Mucosa of descending colon (tissue), 3 donors: ENCODE measurements around the gene CECR2. TPM values are rescaled to one million over a fixed set of nuclear protein-coding genes. Genes with fewer than 3 reads are reported as not detected.

Experiments used
- ATAC-seq: fragments of 200-7000 bp; cut with Tn5 transposase; one replicate; pipeline ENCODE4 v1.9.1; 2020; ENCODE audit warnings: mild to moderate bottlenecking, moderate library complexity
- DNase-seq, 3 donors: peaks; one replicate each; pipeline ENCODE4 v3.0.0-alpha.2; 2020
- H3K36me3 ChIP-seq: fragments of 200-600 bp; one replicate; pipeline ENCODE4 v1.8.0; 2021; ENCODE audit warnings: low read depth, mild to moderate bottlenecking
- H3K4me1 ChIP-seq: fragments of 200-600 bp; one replicate; pipeline ENCODE4 v1.8.0; 2021; ENCODE audit warnings: low read depth, mild to moderate bottlenecking
- H3K4me3 ChIP-seq: fragments of 200-600 bp; one replicate; pipeline ENCODE4 v1.8.0; 2021; ENCODE audit warnings: mild to moderate bottlenecking
- H3K9me3 ChIP-seq: fragments of 200-600 bp; one replicate; pipeline ENCODE4 v1.8.0; 2021; ENCODE audit warnings: mild to moderate bottlenecking
- intact Hi-C, 2 donors: fragments of 100-400 bp; cut with DNase I in 1 of 2; cut with micrococcal nuclease in 1 of 2; formaldehyde crosslinking; loops; one replicate each; pipeline versions ENCODE4 v1.11.0 to v1.11.1; 2022; cut with DNase I, micrococcal nuclease
- total RNA-seq, 3 donors: library from RNA; stranded (reverse); fragmentation: NEBNext Ultra II Directional in 2 of 3; extraction: Animal tissue kit (Norgen Biotek cat#: 25700) in 2 of 3; gene quantifications; one replicate each; pipeline versions ENCODE4 v1.2.1 to v1.2.4, GENCODE V29; 2021 to 2023
- TF ChIP-seq, protein P1 (sequence below): fragments of 200-600 bp; IDR thresholded peaks from one replicate; pipeline ENCODE4 v1.8.0; 2022; ENCODE audit warnings: antibody characterized with exemption, mild to moderate bottlenecking
- donor health status: DM: no; HTN: no; CAD: no; lungs with moderate emphysema.
- donor health status: DM: no; HTN: no; CAD: no.
- donor health status: DM: no; HTN: yes; CAD: no.

CECR2 gene
- total RNA-seq, 3 donors from 2014 or later = 0.27 to 1.4 (median 0.29) TPM

DNA sequence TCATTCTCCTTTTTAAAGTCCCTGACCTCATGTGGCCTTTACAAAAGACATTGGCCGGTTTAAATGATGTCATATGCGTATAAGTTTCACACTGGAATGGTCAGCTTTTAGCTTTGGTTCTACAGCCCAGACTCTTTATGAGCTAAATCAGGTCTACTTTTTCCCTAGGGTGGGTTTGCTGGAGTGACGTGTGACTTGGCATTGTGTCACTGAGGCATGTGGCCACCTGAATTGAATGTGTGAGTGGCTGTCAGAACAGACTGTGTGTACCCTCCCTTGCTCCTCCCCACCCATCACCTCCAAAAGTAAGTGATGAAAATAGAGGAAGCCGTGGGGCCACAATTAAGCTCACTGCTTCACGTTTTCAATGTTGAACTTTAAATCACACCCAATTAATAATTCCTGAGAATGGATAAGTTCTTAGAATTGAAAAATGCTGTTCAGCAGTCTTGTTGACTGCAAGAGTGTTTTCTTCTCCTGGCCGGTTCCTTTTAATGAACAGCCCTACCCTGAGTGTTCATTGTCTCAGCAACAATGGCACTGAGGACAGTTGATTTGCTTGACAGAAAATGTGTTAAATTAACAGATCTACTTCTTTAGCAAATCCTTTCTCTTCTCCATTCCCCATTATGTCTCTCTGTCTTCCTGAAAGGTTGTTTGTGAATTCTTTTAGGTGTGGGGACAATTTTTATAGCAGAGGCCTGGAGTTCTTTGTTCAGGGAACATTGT, 11.3 kb downstream of the CECR2 start:
- TF ChIP-seq, protein P1, sequence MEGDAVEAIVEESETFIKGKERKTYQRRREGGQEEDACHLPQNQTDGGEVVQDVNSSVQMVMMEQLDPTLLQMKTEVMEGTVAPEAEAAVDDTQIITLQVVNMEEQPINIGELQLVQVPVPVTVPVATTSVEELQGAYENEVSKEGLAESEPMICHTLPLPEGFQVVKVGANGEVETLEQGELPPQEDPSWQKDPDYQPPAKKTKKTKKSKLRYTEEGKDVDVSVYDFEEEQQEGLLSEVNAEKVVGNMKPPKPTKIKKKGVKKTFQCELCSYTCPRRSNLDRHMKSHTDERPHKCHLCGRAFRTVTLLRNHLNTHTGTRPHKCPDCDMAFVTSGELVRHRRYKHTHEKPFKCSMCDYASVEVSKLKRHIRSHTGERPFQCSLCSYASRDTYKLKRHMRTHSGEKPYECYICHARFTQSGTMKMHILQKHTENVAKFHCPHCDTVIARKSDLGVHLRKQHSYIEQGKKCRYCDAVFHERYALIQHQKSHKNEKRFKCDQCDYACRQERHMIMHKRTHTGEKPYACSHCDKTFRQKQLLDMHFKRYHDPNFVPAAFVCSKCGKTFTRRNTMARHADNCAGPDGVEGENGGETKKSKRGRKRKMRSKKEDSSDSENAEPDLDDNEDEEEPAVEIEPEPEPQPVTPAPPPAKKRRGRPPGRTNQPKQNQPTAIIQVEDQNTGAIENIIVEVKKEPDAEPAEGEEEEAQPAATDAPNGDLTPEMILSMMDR = no peak
- Histone ChIP-seq H3K36me3 (no peaks in the 10 kb centered on the region), H3K4me1 (no peaks in the 10 kb centered on the region), H3K9me3 (no peaks in the 10 kb centered on the region), H3K4me3 (no peak overlapping the region)
- intact Hi-C loops = no loop called here
- ATAC-seq (no peak), DNase-seq (no peak)

- TF ChIP-seq, protein P1 = no peak
- ATAC-seq (no peak), DNase-seq (no peak)
- intact Hi-C loops = no loop called here
- no peaks in the 10 kb centered on the region for H3K4me1 ChIP-seq
- no peak overlapping the region for H3K4me3 ChIP-seq
- H3K36me3 ChIP-seq = no peaks in the 10 kb centered on the region
- H3K9me3 ChIP-seq = no peaks in the 10 kb centered on the region
These were observed 12.1 kb downstream of the CECR2 start for GRCh38 chr22:17381192-17381913.

DNA sequence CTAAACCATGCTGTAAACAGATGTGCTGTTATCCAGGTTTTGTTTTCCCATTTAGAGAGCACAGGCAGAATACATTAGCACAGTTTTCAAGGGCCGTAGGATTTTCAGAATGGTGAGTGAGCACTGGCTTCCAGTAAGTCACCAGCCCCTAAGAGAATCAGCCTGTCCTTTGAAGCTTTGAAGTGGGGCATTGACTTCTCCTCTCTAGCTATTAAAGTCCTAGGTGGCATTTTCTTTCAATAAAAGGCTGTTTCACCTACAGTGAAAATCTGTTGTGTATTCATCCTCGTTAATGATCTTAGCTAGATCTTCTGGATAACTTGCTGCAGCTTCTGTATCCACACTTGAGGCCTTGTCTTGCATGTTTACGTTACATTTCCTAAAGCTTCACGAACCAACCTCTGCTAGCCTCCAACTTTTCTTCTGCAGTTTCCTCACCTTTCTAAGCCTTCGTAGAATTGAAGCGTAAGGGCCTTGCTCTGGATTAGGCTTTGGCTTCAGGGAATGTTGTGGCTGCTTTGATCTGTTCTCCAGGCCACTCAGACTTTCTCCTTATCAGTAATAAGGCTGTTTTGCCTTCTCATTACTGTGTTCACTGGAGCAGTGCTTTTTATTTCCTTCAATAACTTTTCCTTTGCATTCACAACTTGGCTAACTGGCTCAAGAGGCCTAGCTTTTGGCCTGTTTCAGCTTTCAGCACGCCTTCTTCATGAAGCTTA, 15.5 kb downstream of the CECR2 start:
- no peaks in the 10 kb centered on the region for H3K36me3 ChIP-seq
- H3K9me3 ChIP-seq = no peaks in the 10 kb centered on the region
- no peaks in the 10 kb centered on the region for H3K4me1 ChIP-seq
- ATAC-seq (no peak), DNase-seq (no peak)
- TF ChIP-seq, protein P1 = no peak
- intact Hi-C loops = no loop called here
- H3K4me3 ChIP-seq = no peak overlapping the region

GRCh38 chr22:17387356-17387755, 18.1 kb downstream of the CECR2 start:
- ATAC-seq = no peak
- no peaks in the 10 kb centered on the region for H3K36me3 ChIP-seq
- H3K9me3 ChIP-seq = no peaks in the 10 kb centered on the region
- intact Hi-C loops = no loop called here
- no peak overlapping the region for H3K4me3 ChIP-seq
- H3K4me1 ChIP-seq = no peaks in the 10 kb centered on the region
- DNase-seq = no peak
- TF ChIP-seq, protein P1 = no peak

DNA sequence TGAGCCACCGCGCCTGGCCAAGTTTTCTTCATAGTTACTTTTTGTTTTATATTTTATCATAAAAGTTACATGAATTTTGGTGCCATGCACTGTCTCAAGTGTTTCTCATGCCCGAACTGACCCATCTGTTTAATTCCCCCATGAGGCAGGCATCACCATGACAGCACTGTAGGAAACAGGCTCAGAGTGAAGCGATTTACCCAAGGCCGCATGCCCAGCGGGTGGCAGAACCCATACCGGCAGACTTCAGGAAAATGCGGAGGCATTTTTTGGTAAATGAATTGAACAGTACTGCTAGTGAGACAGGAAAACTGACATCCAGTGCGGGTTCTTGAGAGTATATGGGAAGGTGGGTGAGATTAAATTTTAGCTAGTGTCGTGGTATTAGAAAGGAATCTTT, 19.0 kb downstream of the CECR2 start:
- no peak for ATAC-seq
- TF ChIP-seq, protein P1 = no peak
- no peak for DNase-seq
- H3K4me1 ChIP-seq = no peaks in the 10 kb centered on the region
- intact Hi-C loops = no loop called here
- H3K4me3 ChIP-seq = no peak overlapping the region
- H3K9me3 ChIP-seq = no peaks in the 10 kb centered on the region
- H3K36me3 ChIP-seq = no peaks in the 10 kb centered on the region
